PC-3 (cell line): ENCODE results near the gene PTGIS. TPM values are rescaled to one million over a fixed set of nuclear protein-coding genes. Genes with fewer than 3 reads are reported as not detected.
"Not testable (repeated sequence)": the region's sequence is repeated elsewhere in the genome, so short reads cannot be mapped to it uniquely, and the experiment has no call there.

Source experiments
- ATAC-seq: fragments of 200-7000 bp; cut with Tn5 transposase; 2 replicates; pipeline ENCODE4 v1.9.1; 2020; ENCODE audit warnings: mild to moderate bottlenecking, moderate library complexity
- Bru-seq: library from RNA; stranded (reverse); fragments of 400-500 nt; gene quantifications from one replicate; lab custom pipeline; 2021; lab: Mats Ljungman, UMichigan
- BruChase-seq, 2 experiments: library from RNA; stranded (reverse); fragments of 400-500 nt; gene quantifications; one replicate each; lab custom pipeline; 2021; lab: Mats Ljungman, UMichigan
- BruUV-seq: library from RNA; stranded (reverse); fragments of 400-500 nt; replicated peaks from 2 replicates; lab custom pipeline; 2021; lab: Mats Ljungman, UMichigan
- CTCF ChIA-PET: fragments of 300-600 bp; sonication (Branson Sonifier 250); formaldehyde crosslinking; loops from one replicate; lab custom pipeline; 2022; ENCODE audit warnings: antibody characterized with exemption; lab: Charles Lee
- POLR2A ChIA-PET: fragments of 300-600 bp; sonication (Branson Sonifier 250); formaldehyde crosslinking; loops from one replicate; lab custom pipeline; 2022; ENCODE audit warnings: antibody characterized with exemption; ENCODE audit not compliant: unreplicated experiment; lab: Charles Lee
- DNase-seq: peaks from one replicate; pipeline ENCODE4 v3.0.0-alpha.2; 2015
- H2AFZ ChIP-seq: fragments of 300-600 bp; sonication (generic); 2 replicates; pipeline ENCODE4 v1.6.0; 2016; ENCODE audit warnings: antibody characterized with exemption, low read length
- H3F3A ChIP-seq: fragments of 300-600 bp; sonication (generic); one replicate; pipeline ENCODE4 v1.6.0; 2017; ENCODE audit warnings: antibody characterized with exemption, low read length, control low read depth, mild to moderate bottlenecking; ENCODE audit not compliant: unreplicated experiment
- H3K27ac ChIP-seq: fragments of 300-600 bp; sonication (generic); 2 replicates; pipeline ENCODE4 v1.5.1; 2016; ENCODE audit warnings: mild to moderate bottlenecking, low read length
- H3K27me3 ChIP-seq: fragments of 300-600 bp; sonication (generic); 2 replicates; pipeline ENCODE4 v1.6.1; 2016; ENCODE audit warnings: low read length, mixed read lengths
- H3K36me3 ChIP-seq: fragments of 300-600 bp; sonication (generic); 2 replicates; pipeline ENCODE4 v1.6.1; 2016; ENCODE audit warnings: low read depth, mixed run types, low read length, mixed read lengths
- H3K4me1 ChIP-seq: fragments of 300-600 bp; sonication (generic); 2 replicates; pipeline ENCODE4 v1.5.1; 2016; ENCODE audit warnings: low read length; ENCODE audit not compliant: insufficient read depth
- H3K4me2 ChIP-seq: fragments of 300-600 bp; sonication (generic); 2 replicates; pipeline ENCODE4 v1.6.0; 2016; ENCODE audit warnings: low read length
- H3K4me3 ChIP-seq: fragments of 300-600 bp; sonication (generic); 2 replicates; pipeline ENCODE4 v1.5.1; 2016; ENCODE audit warnings: mild to moderate bottlenecking, low read length, mixed read lengths
- H3K79me2 ChIP-seq: fragments of 300-600 bp; sonication (generic); 2 replicates; pipeline ENCODE4 v1.6.1; 2017; ENCODE audit warnings: low read length, mixed read lengths
- H3K9ac ChIP-seq: fragments of 300-600 bp; sonication (generic); 2 replicates; pipeline ENCODE4 v1.6.0; 2016; ENCODE audit warnings: mild to moderate bottlenecking, low read length
- H3K9me2 ChIP-seq: fragments of 300-600 bp; sonication (generic); replicated peaks from 2 replicates; pipeline ENCODE4 v1.6.1; 2016; ENCODE audit warnings: mixed run types, low read length, mixed read lengths
- H3K9me3 ChIP-seq: fragments of 300-600 bp; sonication (generic); 2 replicates; pipeline ENCODE4 v1.6.1; 2016; ENCODE audit warnings: low read length, mixed read lengths
- H4K20me1 ChIP-seq: fragments of 300-600 bp; sonication (generic); 2 replicates; pipeline ENCODE4 v1.6.1; 2016; ENCODE audit warnings: low read length, mixed read lengths
- CTCF ChIP-seq: fragments of 300-600 bp; sonication (generic); conservative IDR thresholded peaks from 2 replicates; pipeline ENCODE4 v1.5.1; 2017; ENCODE audit warnings: antibody characterized with exemption, low read depth, mild to moderate bottlenecking, low read length
- EZH2 ChIP-seq: fragments of 300-600 bp; sonication (generic); IDR thresholded peaks from one replicate; pipeline ENCODE4 v1.6.1; 2017; ENCODE audit warnings: antibody characterized with exemption, mild to moderate bottlenecking, low read length; ENCODE audit not compliant: unreplicated experiment
- EZH2phosphoT487 ChIP-seq: fragments of 300-600 bp; sonication (generic); IDR thresholded peaks from 2 replicates; pipeline ENCODE4 v1.6.1; 2018; ENCODE audit warnings: mild to moderate bottlenecking, antibody characterized with exemption, low read length, borderline replicate concordance
- intact Hi-C: fragments of 100-400 bp; cut with micrococcal nuclease; formaldehyde crosslinking; loops from 2 replicates; pipeline ENCODE4 v1.9.0; 2023
- long read RNA-seq: library from polyadenylated mRNA; unstranded; transcript quantifications from one replicate; pipeline ENCODE4 v2.0.0, GENCODE V29; 2021; ENCODE audit not compliant: unreplicated experiment
- total RNA-seq: library from RNA; depleted of rRNA; stranded (reverse); fragments of >200 nt; gene quantifications from 2 replicates; pipeline ENCODE4 v1.2.3, GENCODE V29; 2014; rRNA removed

PTGIS gene
- total RNA-seq (0.18 TPM in 1 of 2 replicates, not detected in the other), Bru-seq, nascent RNA (percentile 1 among the genes with signal in this experiment), BruChase-seq, experiment 1, labeled RNA remaining after a 6-hour chase (not detected), BruChase-seq, experiment 2, labeled RNA remaining after a 2-hour chase (not detected)
- long read RNA-seq: 0 reads

GRCh38 chr20:49567421-49568277, at the start of gene PTGIS:
Gene PTGIS (minus strand): TSS chr20:49568137. CDS start chr20:49568116, 21 bp downstream.
- H3K9ac ChIP-seq: no peak within 1 kb of the TSS
- CTCF ChIA-PET: interaction anchor here (1.5 kb wide), 1 partner anchor 26 kb away, joined by 4 read pairs; no protein-coding TSS in a partner anchor
- H3K4me3 ChIP-seq: peak within 1 kb of the TSS; percentile 22; the same call in 1 of the 2 replicates

DNA sequence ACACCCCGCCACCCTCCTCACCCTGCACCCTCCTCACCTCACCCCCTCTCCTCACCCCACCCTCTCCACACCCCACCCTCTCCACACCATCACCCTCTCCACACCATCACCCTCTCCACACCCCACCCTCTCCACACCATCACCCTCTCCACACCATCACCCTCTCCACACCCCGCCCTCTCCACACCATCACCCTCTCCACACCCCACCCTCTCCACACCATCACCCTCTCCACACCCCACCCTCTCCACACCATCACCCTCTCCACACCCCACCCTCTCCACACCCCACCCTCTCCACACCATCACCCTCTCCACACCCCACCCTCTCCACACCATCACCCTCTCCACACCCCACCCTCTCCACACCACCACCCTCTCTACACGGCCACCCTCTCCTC, 49.5 kb upstream of the PTGIS start:
- H3K4me1 ChIP-seq, H4K20me1 ChIP-seq, POLR2A ChIA-PET, H3K36me3 ChIP-seq, BruUV-seq, H3K4me2 ChIP-seq, H3K9me2 ChIP-seq, H3K27me3 ChIP-seq, H3K9me3 ChIP-seq, H3K27ac ChIP-seq, CTCF ChIA-PET, intact Hi-C loops, H3K4me3 ChIP-seq, H2AFZ ChIP-seq, H3F3A ChIP-seq, ATAC-seq, H3K9ac ChIP-seq, H3K79me2 ChIP-seq, DNase-seq: not testable (repeated sequence)

More at GRCh38 chr20:49567421-49568277, at the start of gene PTGIS:
- no TSS peak for BruUV-seq
- Histone ChIP-seq H3K4me1 (no peaks in the 10 kb centered on the region), H3K4me2 (peak within 1 kb of the TSS; percentile 31; the same call in 1 of the 2 replicates), H2AFZ (peak within 1 kb of the TSS; percentile 52; the same call in 1 of the 2 replicates), H3K27ac (no peak within 1 kb of the TSS), H3K27me3 (peaks cover 21% of the 10 kb centered on the region), H3K9me3 (no peaks in the 10 kb centered on the region), H3K79me2 (no peaks in the 10 kb centered on the region), H3F3A (no peaks in the 10 kb centered on the region), H4K20me1 (no peaks in the 10 kb centered on the region), H3K9me2 (no peaks in the 10 kb centered on the region), H3K36me3 (no peaks in the 10 kb centered on the region)
- ATAC-seq: peak; percentile 41; the same call in 1 of the 2 replicates
- intact Hi-C loops: no loop called here
- DNase-seq: no peak
- TF ChIP-seq CTCF (no peak), EZH2phosphoT487 (no peak), EZH2 (no peak)
- POLR2A ChIA-PET: no interaction called here

DNA sequence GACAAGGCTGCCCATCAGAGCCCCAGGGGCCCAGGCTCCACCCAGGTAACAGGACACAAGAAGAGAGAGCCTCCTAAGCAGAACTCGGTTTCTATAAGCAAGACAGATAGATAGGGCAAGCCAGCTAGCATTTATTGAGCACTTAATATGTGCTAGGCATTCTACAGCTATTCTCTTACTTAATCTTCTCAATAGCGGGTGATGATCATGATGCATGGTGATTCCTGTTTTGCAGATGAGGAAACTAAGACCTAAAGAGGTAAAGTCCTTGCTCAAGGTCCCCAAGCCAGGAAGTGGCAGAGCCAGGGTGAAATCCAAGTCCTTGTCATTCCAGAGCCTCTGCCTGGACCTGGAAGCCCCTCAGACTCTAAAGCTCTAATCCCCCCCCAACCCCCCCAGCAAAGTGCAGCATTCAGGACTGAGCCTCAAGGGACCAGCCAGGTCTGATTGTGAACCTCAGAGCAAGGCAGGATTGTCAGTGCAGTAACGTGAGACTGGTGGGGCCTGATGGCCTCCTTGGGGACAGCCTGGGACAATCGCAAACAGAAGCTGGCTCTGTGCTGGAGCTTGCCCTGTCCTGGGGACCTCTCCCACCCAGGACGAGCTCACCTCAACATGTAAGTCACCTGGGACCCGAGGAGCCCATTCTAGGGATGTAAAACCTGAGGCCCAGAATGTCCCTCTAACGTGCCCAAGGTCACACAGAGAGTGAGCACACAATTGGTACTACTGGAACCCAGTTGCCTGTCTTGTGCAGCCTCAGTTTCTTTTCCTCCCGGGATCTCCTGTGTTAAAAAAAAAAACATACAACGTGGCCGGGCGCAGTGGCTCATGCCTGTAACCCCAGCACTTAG, 48.4 kb upstream of the PTGIS start:
- Histone ChIP-seq H3K4me1 (peaks cover 9% of the 10 kb centered on the region), H3K4me2 (no peak overlapping the region), H3K36me3 (no peaks in the 10 kb centered on the region), H4K20me1 (no peaks in the 10 kb centered on the region), H3K4me3 (no peak overlapping the region), H3K9me2 (no peaks in the 10 kb centered on the region), H3K9me3 (no peaks in the 10 kb centered on the region), H3K27me3 (no peaks in the 10 kb centered on the region), H3F3A (no peaks in the 10 kb centered on the region), H3K79me2 (no peaks in the 10 kb centered on the region), H3K27ac (peak overlapping the region; percentile 12; the same call in 1 of the 2 replicates), H2AFZ (peak overlapping the region; percentile 28; the same call in 1 of the 2 replicates), H3K9ac (no peak overlapping the region)
- BruUV-seq: no TSS peak
- DNase-seq (no peak), ATAC-seq (no peak; the same call in 1 of the 2 replicates)
- intact Hi-C loops: no loop called here
- ChIA-PET POLR2A (interaction anchor here (0.6 kb wide), 1 partner anchor 38 kb away, joined by 5 read pairs; no protein-coding TSS in a partner anchor), CTCF (interaction anchor here (0.6 kb wide), 1 partner anchor 10 kb away, joined by 14 read pairs; no protein-coding TSS in a partner anchor)
- TF ChIP-seq EZH2phosphoT487: no peak
- TF ChIP-seq CTCF: no peak
- TF ChIP-seq EZH2: no peak
